ENCODE data around the gene VAV2.

DNA sequence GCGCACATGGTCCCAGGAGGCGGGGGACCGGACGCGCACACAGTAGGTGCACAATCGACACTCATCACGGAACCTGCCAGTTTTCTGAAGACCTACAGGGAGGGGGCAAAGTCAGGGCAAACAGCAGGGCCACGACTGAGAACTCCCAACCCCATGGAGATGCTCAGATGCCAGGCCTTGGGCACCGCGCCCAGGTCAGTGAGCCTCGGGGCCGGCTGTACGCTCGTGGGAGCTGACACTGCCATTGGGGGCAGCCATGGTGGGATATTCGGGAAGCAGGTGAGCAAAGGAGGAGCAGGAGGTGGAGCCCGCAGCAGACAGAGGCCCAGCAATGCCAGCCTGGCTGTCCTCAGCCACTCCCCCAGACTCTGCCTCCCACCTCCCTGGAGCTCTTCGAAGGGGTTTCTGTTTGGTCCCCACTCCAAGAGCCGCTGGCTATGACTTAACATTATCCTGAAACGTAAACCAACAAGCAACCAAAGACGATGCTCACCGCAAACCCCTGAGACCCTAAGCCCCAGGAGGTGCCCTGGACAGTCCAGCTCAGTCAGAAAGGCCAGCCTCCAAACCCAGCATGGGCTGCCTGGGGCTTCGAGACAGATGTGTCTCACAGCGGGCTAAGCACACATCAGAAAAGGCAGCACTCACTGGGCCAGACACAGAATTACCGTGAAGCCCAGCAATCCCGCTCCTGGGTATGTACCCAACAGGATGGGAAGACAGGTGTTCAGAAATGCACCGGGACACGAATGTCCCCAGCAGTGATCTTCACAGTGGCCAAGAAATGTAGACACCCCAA is 78.4 kb downstream of the VAV2 start:
- no peak for TF ChIP-seq POLR2A (IDR thresholded peaks at IDR 0.05)
- TF ChIP-seq, protein P1, sequence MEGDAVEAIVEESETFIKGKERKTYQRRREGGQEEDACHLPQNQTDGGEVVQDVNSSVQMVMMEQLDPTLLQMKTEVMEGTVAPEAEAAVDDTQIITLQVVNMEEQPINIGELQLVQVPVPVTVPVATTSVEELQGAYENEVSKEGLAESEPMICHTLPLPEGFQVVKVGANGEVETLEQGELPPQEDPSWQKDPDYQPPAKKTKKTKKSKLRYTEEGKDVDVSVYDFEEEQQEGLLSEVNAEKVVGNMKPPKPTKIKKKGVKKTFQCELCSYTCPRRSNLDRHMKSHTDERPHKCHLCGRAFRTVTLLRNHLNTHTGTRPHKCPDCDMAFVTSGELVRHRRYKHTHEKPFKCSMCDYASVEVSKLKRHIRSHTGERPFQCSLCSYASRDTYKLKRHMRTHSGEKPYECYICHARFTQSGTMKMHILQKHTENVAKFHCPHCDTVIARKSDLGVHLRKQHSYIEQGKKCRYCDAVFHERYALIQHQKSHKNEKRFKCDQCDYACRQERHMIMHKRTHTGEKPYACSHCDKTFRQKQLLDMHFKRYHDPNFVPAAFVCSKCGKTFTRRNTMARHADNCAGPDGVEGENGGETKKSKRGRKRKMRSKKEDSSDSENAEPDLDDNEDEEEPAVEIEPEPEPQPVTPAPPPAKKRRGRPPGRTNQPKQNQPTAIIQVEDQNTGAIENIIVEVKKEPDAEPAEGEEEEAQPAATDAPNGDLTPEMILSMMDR (IDR thresholded peaks at IDR 0.05): no peak

Measured in adrenal gland (tissue), 5 donors.